ENCODE data around the gene N4BP2L1.
A peak's percentile ranks its signal among the peaks of the same experiment; 100 is the strongest.
"Not testable (repeated sequence)": the region's sequence is repeated elsewhere in the genome, so short reads cannot be mapped to it uniquely, and the experiment has no call there.

Gene N4BP2L1

GRCh38 chr13:32370805-32371204 is 57.1 kb downstream of the N4BP2L1 start:
- no peak overlapping the region for H3K4me3 ChIP-seq (ENCODE audit: low read depth, low read length)
- no peak for DNase-seq (ENCODE audit: low read depth)
- no peak for TF ChIP-seq CTCF (IDR thresholded peaks at IDR 0.05; ENCODE audit: low read depth, low read length)
- TF ChIP-seq POLR2A (IDR thresholded peaks at IDR 0.05; ENCODE audit: extremely low read depth, insufficient read length) = no peak
- no peak for TF ChIP-seq MYC (IDR thresholded peaks at IDR 0.05; ENCODE audit: low read depth, low read length)
- TF ChIP-seq MAX (IDR thresholded peaks at IDR 0.05; ENCODE audit: low read depth, low read length) = no peak

- TF ChIP-seq MYC (IDR thresholded peaks at IDR 0.05; ENCODE audit: low read depth, low read length) (peak; percentile 55; the same call in 1 of the 2 replicates), MAX (IDR thresholded peaks at IDR 0.05; ENCODE audit: low read depth, low read length) (peak; percentile 63; the same call in 1 of the 2 replicates), CTCF (IDR thresholded peaks at IDR 0.05; ENCODE audit: low read depth, low read length) (no peak)
- DNase-seq (ENCODE audit: low read depth) = peak; percentile 90
- no peak overlapping the region for H3K4me3 ChIP-seq (ENCODE audit: low read depth, low read length)
These were observed 65.4 kb downstream of the N4BP2L1 start for GRCh38 chr13:32362574-32362973.

GRCh38 chr13:32355935-32356334 is 72.0 kb downstream of the N4BP2L1 start:
- DNase-seq (ENCODE audit: low read depth); H3K4me3 ChIP-seq (ENCODE audit: low read depth, low read length): not testable (repeated sequence)

- no peak for DNase-seq (ENCODE audit: low read depth)
- TF ChIP-seq MAX (IDR thresholded peaks at IDR 0.05; ENCODE audit: low read depth, low read length) (no peak), MYC (IDR thresholded peaks at IDR 0.05; ENCODE audit: low read depth, low read length) (no peak), POLR2A (IDR thresholded peaks at IDR 0.05; ENCODE audit: extremely low read depth, insufficient read length) (no peak), CTCF (IDR thresholded peaks at IDR 0.05; ENCODE audit: low read depth, low read length) (no peak)
- H3K4me3 ChIP-seq (ENCODE audit: low read depth, low read length) = no peak overlapping the region
These were observed 73.9 kb downstream of the N4BP2L1 start for GRCh38 chr13:32354040-32354439.

GRCh38 chr13:32350839-32351441 is 77.0 kb downstream of the N4BP2L1 start:
- not testable (repeated sequence) for DNase-seq (ENCODE audit: low read depth); H3K4me3 ChIP-seq (ENCODE audit: low read depth, low read length)
